Measurements from ENCODE around the gene MYO1D. TPM values are rescaled to one million over a fixed set of nuclear protein-coding genes. Genes with fewer than 3 reads are reported as not detected.

MYO1D gene
- total RNA-seq, 3 donors from 2014 or later, result 166 to 495 (median 256) TPM

DNA sequence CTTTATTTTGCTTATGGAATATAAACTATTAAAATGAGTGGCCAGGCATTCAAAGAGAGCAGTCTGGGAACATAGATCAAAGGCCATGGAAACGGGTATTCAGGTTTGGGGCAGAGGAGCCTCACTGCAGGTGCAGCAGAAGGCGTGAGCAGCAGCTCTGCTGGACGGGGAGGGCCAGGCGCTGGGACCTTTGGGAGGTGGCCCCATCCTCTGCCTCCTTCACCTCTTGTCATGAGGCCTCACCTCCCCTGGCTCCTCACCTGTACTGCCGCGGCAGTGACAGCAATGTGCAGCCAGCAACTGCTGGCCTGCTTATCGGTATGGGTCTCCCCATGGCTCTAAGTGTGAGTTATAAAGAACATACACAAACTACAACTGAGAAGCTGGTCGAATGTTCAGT, 280.7 kb downstream of the MYO1D start:
- TF ChIP-seq, protein P1, sequence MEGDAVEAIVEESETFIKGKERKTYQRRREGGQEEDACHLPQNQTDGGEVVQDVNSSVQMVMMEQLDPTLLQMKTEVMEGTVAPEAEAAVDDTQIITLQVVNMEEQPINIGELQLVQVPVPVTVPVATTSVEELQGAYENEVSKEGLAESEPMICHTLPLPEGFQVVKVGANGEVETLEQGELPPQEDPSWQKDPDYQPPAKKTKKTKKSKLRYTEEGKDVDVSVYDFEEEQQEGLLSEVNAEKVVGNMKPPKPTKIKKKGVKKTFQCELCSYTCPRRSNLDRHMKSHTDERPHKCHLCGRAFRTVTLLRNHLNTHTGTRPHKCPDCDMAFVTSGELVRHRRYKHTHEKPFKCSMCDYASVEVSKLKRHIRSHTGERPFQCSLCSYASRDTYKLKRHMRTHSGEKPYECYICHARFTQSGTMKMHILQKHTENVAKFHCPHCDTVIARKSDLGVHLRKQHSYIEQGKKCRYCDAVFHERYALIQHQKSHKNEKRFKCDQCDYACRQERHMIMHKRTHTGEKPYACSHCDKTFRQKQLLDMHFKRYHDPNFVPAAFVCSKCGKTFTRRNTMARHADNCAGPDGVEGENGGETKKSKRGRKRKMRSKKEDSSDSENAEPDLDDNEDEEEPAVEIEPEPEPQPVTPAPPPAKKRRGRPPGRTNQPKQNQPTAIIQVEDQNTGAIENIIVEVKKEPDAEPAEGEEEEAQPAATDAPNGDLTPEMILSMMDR (IDR thresholded peaks at IDR 0.05), result no peak
- Histone ChIP-seq H3K4me1 (ENCODE audit: low read depth) (no peaks in the 10 kb centered on the region), H3K4me3 (no peak overlapping the region), H3K36me3 (ENCODE audit: low read depth) (no peaks in the 10 kb centered on the region), H3K9me3 (no peaks in the 10 kb centered on the region)
- ATAC-seq, result no peak
- no peak for DNase-seq
- intact Hi-C loops (cut with DNase I, micrococcal nuclease), result no loop called here

DNA sequence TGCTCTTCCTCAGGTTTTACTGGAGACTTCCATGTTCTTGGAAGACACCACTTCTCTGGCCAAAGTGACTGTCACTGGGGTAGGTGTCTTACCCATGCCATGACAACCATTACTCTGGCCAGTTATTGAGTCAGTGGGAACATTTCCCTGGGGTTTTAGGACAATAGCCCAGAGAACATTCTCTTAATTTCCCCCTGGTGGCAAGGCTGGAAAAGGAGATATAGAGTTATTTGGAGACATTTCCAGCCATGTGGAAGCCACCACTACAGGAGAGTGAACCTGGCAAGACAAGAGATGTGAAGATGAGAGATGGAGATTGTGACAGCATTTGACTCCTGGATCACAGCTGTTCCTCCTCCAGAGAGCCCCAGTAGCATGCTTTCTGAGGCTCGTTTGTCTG, 283.9 kb downstream of the MYO1D start:
- H3K9me3 ChIP-seq, result no peaks in the 10 kb centered on the region
- no peaks in the 10 kb centered on the region for H3K36me3 ChIP-seq (ENCODE audit: low read depth)
- H3K4me3 ChIP-seq, result no peak overlapping the region
- H3K4me1 ChIP-seq (ENCODE audit: low read depth), result no peaks in the 10 kb centered on the region
- no peak for DNase-seq
- intact Hi-C loops (cut with DNase I, micrococcal nuclease), result no loop called here
- TF ChIP-seq, protein P1 (IDR thresholded peaks at IDR 0.05), result no peak
- no peak for ATAC-seq

DNA sequence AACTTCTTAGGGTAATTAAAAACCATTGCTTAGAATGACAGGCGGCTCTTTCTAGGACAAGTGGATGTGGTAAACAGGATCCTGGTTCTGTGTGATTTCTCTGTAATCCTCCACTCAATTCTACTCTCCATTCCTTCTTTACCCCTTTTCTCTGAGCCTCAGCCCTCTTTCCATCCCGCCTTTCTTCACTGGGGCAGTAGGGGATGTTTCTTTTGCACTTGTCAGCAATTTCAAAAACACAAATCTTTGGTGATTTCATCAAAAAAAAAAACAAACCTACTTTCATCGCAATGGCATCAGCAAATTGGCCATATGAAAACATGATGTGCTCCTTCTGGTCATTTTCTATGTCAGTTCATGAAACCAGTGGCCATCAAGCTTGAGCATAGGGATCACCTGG, 285.5 kb downstream of the MYO1D start:
- no peaks in the 10 kb centered on the region for H3K4me1 ChIP-seq (ENCODE audit: low read depth)
- ATAC-seq (no peak), DNase-seq (no peak)
- intact Hi-C loops (cut with DNase I, micrococcal nuclease), result no loop called here
- H3K9me3 ChIP-seq, result no peaks in the 10 kb centered on the region
- no peaks in the 10 kb centered on the region for H3K36me3 ChIP-seq (ENCODE audit: low read depth)
- no peak overlapping the region for H3K4me3 ChIP-seq
- TF ChIP-seq, protein P1 (IDR thresholded peaks at IDR 0.05), result no peak

DNA sequence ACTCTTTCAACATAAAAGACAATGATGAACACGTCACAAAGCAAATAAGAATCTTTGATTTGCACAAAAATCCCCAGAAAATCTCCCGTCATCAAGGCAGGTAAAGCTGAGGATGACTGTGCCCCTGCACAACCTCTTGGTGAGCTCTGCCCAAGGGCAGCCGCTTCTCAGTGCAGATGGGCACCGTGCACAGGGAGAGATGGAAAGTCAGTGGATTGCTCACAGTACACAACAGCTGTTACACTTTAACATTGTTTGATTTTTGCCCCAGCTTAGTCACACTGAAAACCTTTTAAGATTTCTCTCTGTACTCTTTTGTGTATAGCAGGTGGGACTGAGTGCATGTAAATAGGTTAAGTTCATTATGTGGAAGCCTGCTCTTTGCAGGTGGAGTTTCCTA, 285.9 kb downstream of the MYO1D start:
- DNase-seq (no peak), ATAC-seq (no peak)
- Histone ChIP-seq H3K9me3 (no peaks in the 10 kb centered on the region), H3K36me3 (ENCODE audit: low read depth) (no peaks in the 10 kb centered on the region), H3K4me3 (no peak overlapping the region), H3K4me1 (ENCODE audit: low read depth) (no peaks in the 10 kb centered on the region)
- intact Hi-C loops (cut with DNase I, micrococcal nuclease), result no loop called here
- TF ChIP-seq, protein P1 (IDR thresholded peaks at IDR 0.05), result no peak

DNA sequence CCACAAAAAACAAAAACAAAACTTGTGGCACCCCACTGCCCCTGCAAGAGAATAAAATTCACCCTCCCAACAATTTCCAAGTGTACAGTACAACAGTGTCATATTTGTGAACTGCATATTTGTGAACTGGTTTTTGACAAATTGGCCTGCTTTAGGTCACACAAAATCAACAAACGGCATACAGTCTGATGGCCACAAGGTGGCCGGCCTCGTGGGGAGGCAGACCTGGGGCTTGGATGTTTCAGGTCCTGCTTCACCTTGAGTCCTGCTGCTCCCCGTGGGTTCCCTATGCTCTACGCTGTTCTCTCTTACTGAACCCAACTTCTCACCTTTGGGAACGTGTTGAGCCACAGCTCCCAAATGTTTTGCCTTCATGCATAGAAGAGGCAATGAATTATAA, 287.9 kb downstream of the MYO1D start:
- intact Hi-C loops (cut with DNase I, micrococcal nuclease), result no loop called here
- Histone ChIP-seq H3K9me3 (peaks cover 2% of the 10 kb centered on the region), H3K4me3 (no peak overlapping the region), H3K4me1 (ENCODE audit: low read depth) (no peaks in the 10 kb centered on the region), H3K36me3 (ENCODE audit: low read depth) (no peaks in the 10 kb centered on the region)
- TF ChIP-seq, protein P1 (IDR thresholded peaks at IDR 0.05), result no peak
- ATAC-seq (no peak), DNase-seq (no peak)

DNA sequence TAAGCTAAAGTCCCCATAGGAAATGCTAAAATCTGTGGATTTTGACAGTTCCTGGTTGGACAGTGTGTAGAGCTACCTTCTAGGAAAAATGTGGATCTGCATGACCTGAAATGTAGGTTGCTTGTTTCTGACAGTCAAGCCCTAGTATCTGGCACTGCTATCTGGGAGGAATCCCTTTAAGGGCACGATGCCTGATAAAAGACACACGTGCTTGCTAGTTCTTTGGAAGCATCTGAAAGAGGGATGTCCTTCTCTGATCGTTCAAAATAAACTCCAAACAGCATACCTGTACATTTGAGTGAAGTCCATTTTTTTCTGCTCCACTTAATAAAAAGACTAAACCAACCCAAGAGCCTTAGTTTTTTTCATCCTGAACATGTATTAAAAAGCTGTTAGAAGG, 288.8 kb downstream of the MYO1D start:
- Histone ChIP-seq H3K4me1 (ENCODE audit: low read depth) (no peaks in the 10 kb centered on the region), H3K4me3 (no peak overlapping the region), H3K9me3 (peaks cover 10% of the 10 kb centered on the region), H3K36me3 (ENCODE audit: low read depth) (no peaks in the 10 kb centered on the region)
- ATAC-seq (no peak), DNase-seq (no peak)
- TF ChIP-seq, protein P1 (IDR thresholded peaks at IDR 0.05), result no peak
- intact Hi-C loops (cut with DNase I, micrococcal nuclease), result no loop called here
